HCT116 (cell line): Measurements from ENCODE around the gene RFTN2. TPM values are rescaled to one million over a fixed set of nuclear protein-coding genes. Genes with fewer than 3 reads are reported as not detected.
A peak's percentile ranks its signal among the peaks of the same experiment; 100 is the strongest.

ENCODE experiments used
- ATAC-seq: fragments of 200-7000 bp; cut with Tn5 transposase; 2 replicates; pipeline ENCODE4 v1.9.1; 2020; ENCODE audit warnings: mild to moderate bottlenecking, moderate library complexity
- BruUV-seq: library from RNA; stranded (reverse); fragments of 400-500 nt; replicated peaks from 2 replicates; lab custom pipeline; 2021; lab: Mats Ljungman, UMichigan
- CTCF ChIA-PET: fragments of 300-600 bp; sonication (Branson Sonifier 250); formaldehyde crosslinking; loops from one replicate; lab custom pipeline; 2021; ENCODE audit warnings: antibody characterized with exemption; lab: Charles Lee
- POLR2A ChIA-PET: fragments of 300-600, 350-600 bp; sonication (Branson Sonifier 250); formaldehyde crosslinking; loops from one replicate; lab custom pipeline; 2021; ENCODE audit warnings: antibody characterized with exemption; lab: Charles Lee
- RAD21 ChIA-PET, 2 experiments: fragments of 300-600 bp; sonication (Branson Sonifier 250); formaldehyde crosslinking; loops; one replicate each; lab custom pipeline; 2023; ENCODE audit warnings: low total read pairs in 2 of 2; ENCODE audit not compliant: uncharacterized antibody in 2 of 2, unreplicated experiment in 2 of 2, low non-redundant PET in 1 of 2; lab: Charles Lee
- DNase-seq: peaks from one replicate; pipeline ENCODE4 v3.0.0-alpha.2; 2010; ENCODE audit warnings: low read depth, low spot score
- H2AFZ ChIP-seq: fragments of 200-600 bp; shearing (Covaris generic), sonication (generic); 2 replicates; pipeline ENCODE4 v1.6.1; 2017; ENCODE audit warnings: low read depth, mixed run types, mixed read lengths, antibody characterized with exemption, low read length; ENCODE audit not compliant: poor library complexity, severe bottlenecking
- H3K27ac ChIP-seq: 2 replicates; pipeline ENCODE4 v1.5.1; 2012; ENCODE audit warnings: low read depth, low read length
- H3K27me3 ChIP-seq: fragments of 200-600 bp; sonication (generic); 2 replicates; pipeline ENCODE4 v1.6.1; 2016; ENCODE audit warnings: mixed run types, low read length, mixed read lengths; ENCODE audit not compliant: insufficient read depth
- H3K36me3 ChIP-seq, 2 experiments: fragments of 200-500 bp in 1 of 2; fragments of 200-600 bp in 1 of 2; sonication (Bioruptor generic) in 1 of 2; sonication (generic) in 1 of 2; 2 replicates each; pipeline versions ENCODE4 v1.5.1 to v1.6.1; 2014 to 2016; ENCODE audit warnings: low read length in 2 of 2, inconsistent platforms in 1 of 2, mixed read lengths in 1 of 2, mixed run types in 1 of 2; ENCODE audit not compliant: insufficient read depth in 2 of 2, control insufficient read depth in 1 of 2
- H3K4me1 ChIP-seq, 2 experiments: fragments of 200-600 bp in 1 of 2; sonication (generic) in 1 of 2; 2 replicates each; pipeline versions ENCODE4 v1.5.1 to v1.6.1; 2012 to 2017; ENCODE audit warnings: low read length in 2 of 2, inconsistent platforms in 1 of 2, mild to moderate bottlenecking in 1 of 2, mixed read lengths in 1 of 2, mixed run types in 1 of 2, moderate library complexity in 1 of 2; ENCODE audit not compliant: insufficient read depth in 2 of 2, control insufficient read depth in 1 of 2
- H3K4me2 ChIP-seq: fragments of 200-600 bp; sonication (generic); 2 replicates; pipeline ENCODE4 v1.6.1; 2017; ENCODE audit warnings: mixed run types, low read length, mixed read lengths
- H3K4me3 ChIP-seq, 2 experiments: fragments of 200-600 bp in 1 of 2; sonication (generic) in 1 of 2; replicated peaks in 1 of 2; 2 replicates each; pipeline ENCODE4 v1.5.1; 2011 to 2016; ENCODE audit warnings: low read length in 2 of 2, control low read depth in 1 of 2, low read depth in 1 of 2, mild to moderate bottlenecking in 1 of 2, mixed read lengths in 1 of 2, mixed run types in 1 of 2
- H3K79me2 ChIP-seq: fragments of 200-600 bp; sonication (generic); 2 replicates; pipeline ENCODE4 v1.6.1; 2017; ENCODE audit warnings: mild to moderate bottlenecking, mixed run types, low read length, moderate library complexity, mixed read lengths; ENCODE audit not compliant: insufficient read depth
- H3K9ac ChIP-seq: fragments of 200-600 bp; sonication (generic); 2 replicates; pipeline ENCODE4 v1.6.1; 2016; ENCODE audit warnings: low read length, mixed read lengths
- H3K9me2 ChIP-seq: fragments of 200-600 bp; sonication (generic), shearing (Covaris generic); 2 replicates; pipeline ENCODE4 v1.6.1; 2017; ENCODE audit warnings: mixed run types, mild to moderate bottlenecking, moderate library complexity; ENCODE audit not compliant: insufficient read depth
- H3K9me3 ChIP-seq, 2 experiments: fragments of 200-500 bp in 1 of 2; fragments of 200-600 bp in 1 of 2; sonication (Bioruptor generic) in 1 of 2; sonication (generic) in 1 of 2; 2 replicates each; pipeline ENCODE4 v1.6.1; 2014 to 2017; ENCODE audit warnings: low read length in 2 of 2, mixed read lengths in 2 of 2, inconsistent platforms in 1 of 2, low read depth in 1 of 2, mild to moderate bottlenecking in 1 of 2, mixed run types in 1 of 2, moderate library complexity in 1 of 2; ENCODE audit not compliant: control insufficient read depth in 1 of 2, insufficient read depth in 1 of 2
- H4K20me1 ChIP-seq: fragments of 200-600 bp; sonication (generic), shearing (Covaris generic); 2 replicates; pipeline ENCODE4 v1.6.1; 2017; ENCODE audit warnings: mixed run types, mild to moderate bottlenecking, moderate library complexity; ENCODE audit not compliant: insufficient read depth
- ATF3 ChIP-seq: IDR thresholded peaks from 2 replicates; pipeline ENCODE4 v1.6.1; 2012
- CBX3 ChIP-seq: IDR thresholded peaks from 2 replicates; pipeline ENCODE4 v1.6.1; 2012; ENCODE audit warnings: low read depth
- EGR1 ChIP-seq: IDR thresholded peaks from 2 replicates; pipeline ENCODE4 v1.6.1; 2012; ENCODE audit warnings: low read depth
- ELF1 ChIP-seq: IDR thresholded peaks from 2 replicates; pipeline ENCODE4 v1.6.1; 2012; ENCODE audit warnings: low read depth, borderline replicate concordance
- EZH2 ChIP-seq: fragments of 200-600 bp; sonication (generic); IDR thresholded peaks from 2 replicates; pipeline ENCODE4 v1.6.1; 2017; ENCODE audit warnings: antibody characterized with exemption, mixed run types
- FOSL1 ChIP-seq: IDR thresholded peaks from 2 replicates; pipeline ENCODE4 v1.6.1; 2012; ENCODE audit warnings: low read depth
- JUND ChIP-seq: IDR thresholded peaks from 2 replicates; pipeline ENCODE4 v1.6.1; 2012
- POLR2A ChIP-seq: IDR thresholded peaks from 2 replicates; pipeline ENCODE4 v1.7.0; 2011; ENCODE audit warnings: borderline replicate concordance; ENCODE audit not compliant: insufficient read depth, insufficient read length; ENCODE audit errors: extremely low read depth
- POLR2AphosphoS5 ChIP-seq: IDR thresholded peaks from 2 replicates; pipeline ENCODE4 v1.6.1; 2011; ENCODE audit warnings: mild to moderate bottlenecking, low read depth, low read length, moderate library complexity
- RAD21 ChIP-seq: IDR thresholded peaks from 2 replicates; pipeline ENCODE4 v1.6.1; 2012; ENCODE audit warnings: low read depth, mild to moderate bottlenecking
- SIN3A ChIP-seq: IDR thresholded peaks from 2 replicates; pipeline ENCODE4 v1.6.1; 2012; ENCODE audit warnings: low read depth
- SRF ChIP-seq: IDR thresholded peaks from 2 replicates; pipeline ENCODE4 v1.6.1; 2012; ENCODE audit warnings: low read depth
- YY1 ChIP-seq: IDR thresholded peaks from 2 replicates; pipeline ENCODE4 v1.6.1; 2011; ENCODE audit warnings: low read length, low read depth, moderate library complexity, mild to moderate bottlenecking; ENCODE audit not compliant: insufficient replicate concordance; ENCODE audit errors: extremely low read depth
- ZNF274 ChIP-seq: fragments of 200-500 bp; sonication (Bioruptor generic); IDR thresholded peaks from 2 replicates; pipeline ENCODE4 v1.6.1; 2014; ENCODE audit warnings: mild to moderate bottlenecking, low read depth, low read length, inconsistent platforms
- intact Hi-C: fragments of 100-400 bp; cut with micrococcal nuclease; formaldehyde crosslinking; loops from 2 replicates; pipeline ENCODE4 v1.10.0; 2022
- total RNA-seq: library from RNA; stranded (reverse); gene quantifications from one replicate; pipeline ENCODE4 v1.2.1, GENCODE V29; 2021; ENCODE audit not compliant: unreplicated experiment
- TF ChIP-seq, protein P1 (sequence below): IDR thresholded peaks from 2 replicates; pipeline ENCODE4 v1.6.1; 2011; ENCODE audit warnings: mild to moderate bottlenecking, low read length, moderate library complexity; ENCODE audit not compliant: insufficient replicate concordance; ENCODE audit errors: extremely low read depth
- TF ChIP-seq, protein P2 (sequence below): IDR thresholded peaks from 2 replicates; pipeline ENCODE4 v1.6.1; 2012

Gene RFTN2
- total RNA-seq, 1 experiment from 2014 or later = not detected

DNA sequence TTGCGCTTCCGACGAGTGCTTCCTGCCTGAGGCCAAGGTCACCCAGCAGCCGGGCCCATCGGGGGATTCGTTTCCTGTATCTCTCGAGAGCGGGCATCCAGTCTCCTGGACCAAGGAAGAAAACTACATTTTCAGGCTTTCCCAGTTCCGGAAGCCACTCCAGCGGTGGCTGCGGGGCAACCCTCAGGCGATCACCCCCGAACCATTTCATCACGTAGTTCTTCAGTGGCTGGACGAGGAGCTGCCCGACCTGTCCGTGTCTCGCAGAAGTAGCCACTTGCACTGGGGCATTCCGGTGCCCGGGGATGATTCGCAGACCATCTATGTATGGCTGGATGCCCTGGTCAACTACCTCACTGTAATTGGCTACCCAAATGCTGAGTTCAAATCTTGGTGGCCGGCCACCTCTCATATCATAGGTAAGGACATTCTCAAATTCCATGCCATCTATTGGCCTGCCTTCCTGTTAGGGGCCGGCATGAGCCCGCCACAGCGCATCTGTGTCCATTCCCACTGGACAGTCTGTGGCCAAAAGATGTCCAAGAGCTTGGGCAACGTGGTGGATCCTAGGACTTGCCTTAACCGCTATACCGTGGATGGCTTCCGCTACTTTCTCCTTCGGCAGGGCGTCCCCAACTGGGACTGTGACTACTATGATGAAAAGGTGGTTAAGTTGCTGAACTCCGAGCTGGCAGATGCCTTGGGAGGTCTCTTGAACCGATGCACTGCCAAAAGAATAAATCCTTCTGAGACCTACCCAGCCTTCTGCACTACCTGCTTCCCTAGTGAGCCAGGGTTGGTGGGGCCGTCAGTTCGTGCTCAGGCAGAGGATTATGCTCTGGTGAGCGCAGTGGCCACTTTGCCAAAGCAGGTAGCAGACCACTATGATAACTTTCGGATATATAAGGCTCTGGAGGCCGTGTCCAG, 30.8 kb upstream of the RFTN2 start:
- no peak overlapping the region for H2AFZ ChIP-seq
- TF ChIP-seq POLR2AphosphoS5 = no peak
- TF ChIP-seq FOSL1 = no peak
- no peak for TF ChIP-seq CBX3
- no peak for TF ChIP-seq EGR1
- no peak for TF ChIP-seq EZH2
- TF ChIP-seq, protein P1, sequence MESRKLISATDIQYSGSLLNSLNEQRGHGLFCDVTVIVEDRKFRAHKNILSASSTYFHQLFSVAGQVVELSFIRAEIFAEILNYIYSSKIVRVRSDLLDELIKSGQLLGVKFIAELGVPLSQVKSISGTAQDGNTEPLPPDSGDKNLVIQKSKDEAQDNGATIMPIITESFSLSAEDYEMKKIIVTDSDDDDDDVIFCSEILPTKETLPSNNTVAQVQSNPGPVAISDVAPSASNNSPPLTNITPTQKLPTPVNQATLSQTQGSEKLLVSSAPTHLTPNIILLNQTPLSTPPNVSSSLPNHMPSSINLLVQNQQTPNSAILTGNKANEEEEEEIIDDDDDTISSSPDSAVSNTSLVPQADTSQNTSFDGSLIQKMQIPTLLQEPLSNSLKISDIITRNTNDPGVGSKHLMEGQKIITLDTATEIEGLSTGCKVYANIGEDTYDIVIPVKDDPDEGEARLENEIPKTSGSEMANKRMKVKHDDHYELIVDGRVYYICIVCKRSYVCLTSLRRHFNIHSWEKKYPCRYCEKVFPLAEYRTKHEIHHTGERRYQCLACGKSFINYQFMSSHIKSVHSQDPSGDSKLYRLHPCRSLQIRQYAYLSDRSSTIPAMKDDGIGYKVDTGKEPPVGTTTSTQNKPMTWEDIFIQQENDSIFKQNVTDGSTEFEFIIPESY = no peak
- no peak for TF ChIP-seq YY1
- no peak for TF ChIP-seq SIN3A
- no peak for TF ChIP-seq ELF1
- TF ChIP-seq SRF = no peak
- TF ChIP-seq ATF3 = no peak
- no peak for TF ChIP-seq ZNF274
- TF ChIP-seq POLR2A = no peak
- TF ChIP-seq, protein P2, sequence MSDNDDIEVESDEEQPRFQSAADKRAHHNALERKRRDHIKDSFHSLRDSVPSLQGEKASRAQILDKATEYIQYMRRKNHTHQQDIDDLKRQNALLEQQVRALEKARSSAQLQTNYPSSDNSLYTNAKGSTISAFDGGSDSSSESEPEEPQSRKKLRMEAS = no peak
- TF ChIP-seq JUND = no peak
- TF ChIP-seq RAD21 = no peak
- no peak for DNase-seq

More for the DNA sequence above, 30.8 kb upstream of the RFTN2 start:
- H3K4me1 ChIP-seq = peaks cover 11 to 19% of the 10 kb centered on the region in 2 experiments; a peak in 3 of 4 replicates
- ChIA-PET POLR2A (no interaction called here), RAD21 (no interaction called here), CTCF (interaction anchor here (1.5 kb wide), 1 partner anchor 74 kb away, joined by 3 read pairs; no protein-coding TSS in a partner anchor)
- peak overlapping the region; percentile 85 for H3K4me2 ChIP-seq
- intact Hi-C loops = loop anchor here (10.0 kb wide), 2 partner anchors 201 to 589 kb away; partner anchors contain the start of gene HSPE1
- H3K36me3 ChIP-seq = peaks cover 0 to 7% of the 10 kb centered on the region in 2 experiments; a peak in 1 of 4 replicates
- no peaks in the 10 kb centered on the region for H3K27me3 ChIP-seq
- H3K9me2 ChIP-seq = no peaks in the 10 kb centered on the region
- peaks cover 54% of the 10 kb centered on the region for H3K79me2 ChIP-seq
- peak overlapping the region; percentile 78 to 89 for H3K4me3 ChIP-seq
- ATAC-seq = 0 out of 2 replicates have a peak, but pooled peaks have one; percentile 3
- peaks cover 14% of the 10 kb centered on the region; the same call in 1 of the 2 replicates for H4K20me1 ChIP-seq
- no peaks in the 10 kb centered on the region for H3K9me3 ChIP-seq
- H3K27ac ChIP-seq = peak overlapping the region; percentile 66
- H3K9ac ChIP-seq = peak overlapping the region; percentile 84
- BruUV-seq = no TSS peak
